Central memory CD8-positive, alpha-beta T cell (primary cell): ENCODE measurements around the gene FIGNL2.

Experiments used
- ATAC-seq: fragments of 150-1000 bp; cut with Tn5 transposase; replicated peaks from 2 replicates; pipeline ENCODE4 v1.10.0; 2022; ENCODE audit warnings: mild to moderate bottlenecking, moderate FRiP score, moderate number of reproducible peaks; ENCODE audit not compliant: poor library complexity, severe bottlenecking; ENCODE audit errors: extremely low read depth
- DNase-seq, 2 donors: peaks; one replicate each; pipeline ENCODE4 v3.0.0; 2021; ENCODE audit warnings: low spot score in 2 of 2
- H3K27ac Mint-ChIP-seq: one replicate; pipeline ENCODE4 v1.8.0; 2022; ENCODE audit warnings: low read depth, mild to moderate bottlenecking, moderate library complexity, mixed read lengths
- H3K27me3 Mint-ChIP-seq: one replicate; pipeline ENCODE4 v1.8.0; 2022; ENCODE audit warnings: mixed read lengths
- H3K36me3 Mint-ChIP-seq: one replicate; pipeline ENCODE4 v1.8.0; 2022; ENCODE audit warnings: mild to moderate bottlenecking, moderate library complexity, mixed read lengths; ENCODE audit not compliant: insufficient read depth
- H3K4me1 Mint-ChIP-seq: one replicate; pipeline ENCODE4 v1.8.0; 2022; ENCODE audit warnings: mixed read lengths
- H3K4me3 Mint-ChIP-seq: one replicate; pipeline ENCODE4 v1.8.0; 2022; ENCODE audit warnings: mild to moderate bottlenecking, moderate library complexity, mixed read lengths
- H3K9me3 Mint-ChIP-seq: one replicate; pipeline ENCODE4 v1.8.0; 2022; ENCODE audit warnings: mixed read lengths

The FIGNL2 gene

DNA sequence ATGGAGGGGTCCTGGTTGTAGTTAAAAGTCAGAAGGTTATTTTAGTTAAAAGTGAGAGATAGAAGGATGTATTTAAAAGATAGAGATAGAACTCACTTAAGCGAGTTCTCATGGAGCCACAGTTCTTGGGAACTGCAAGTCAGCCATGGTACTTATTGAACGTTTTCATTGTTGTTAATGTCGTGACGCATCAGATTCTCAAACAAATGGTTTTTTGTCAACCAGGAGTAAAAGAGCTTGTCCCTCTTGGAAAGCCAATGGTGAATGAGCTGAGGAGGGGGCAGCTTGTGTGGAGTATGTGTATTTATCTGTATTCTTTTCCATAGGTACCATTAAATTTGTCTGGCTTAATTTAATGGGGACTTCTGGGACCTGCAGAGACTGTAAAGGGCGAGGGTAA, 68.6 kb downstream of the FIGNL2 start:
- H3K4me3 Mint-ChIP-seq = no peak overlapping the region
- no peaks in the 10 kb centered on the region for H3K4me1 Mint-ChIP-seq
- ATAC-seq = no peak
- no peak for DNase-seq
- peaks cover 20% of the 10 kb centered on the region for H3K27me3 Mint-ChIP-seq
- H3K27ac Mint-ChIP-seq = no peak overlapping the region
- no peaks in the 10 kb centered on the region for H3K9me3 Mint-ChIP-seq
- H3K36me3 Mint-ChIP-seq = no peaks in the 10 kb centered on the region

DNA sequence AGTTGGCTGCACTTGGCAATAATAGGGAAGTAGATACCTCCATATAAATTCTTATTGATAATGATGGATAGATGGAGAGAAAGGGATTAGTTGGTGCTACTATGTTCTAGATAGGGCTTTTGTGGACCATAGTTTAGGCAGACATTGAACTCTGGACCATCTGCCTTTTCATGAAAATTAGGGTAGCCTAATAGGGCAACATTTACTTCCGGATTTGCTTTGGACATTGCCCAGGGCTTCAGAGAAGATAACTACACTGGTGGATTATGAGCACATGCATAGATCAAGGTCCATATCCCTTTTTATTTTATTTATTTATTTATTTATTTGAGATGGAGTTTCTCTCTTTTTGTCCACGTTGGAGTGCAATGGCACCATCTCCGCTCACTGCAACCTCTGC, 70.5 kb downstream of the FIGNL2 start:
- no peak overlapping the region for H3K27ac Mint-ChIP-seq
- H3K27me3 Mint-ChIP-seq = peaks cover 20% of the 10 kb centered on the region
- no peaks in the 10 kb centered on the region for H3K9me3 Mint-ChIP-seq
- no peak overlapping the region for H3K4me3 Mint-ChIP-seq
- H3K36me3 Mint-ChIP-seq = no peaks in the 10 kb centered on the region
- no peaks in the 10 kb centered on the region for H3K4me1 Mint-ChIP-seq
- DNase-seq (no peak), ATAC-seq (no peak)

GRCh38 chr12:51777457-51777856, 71.1 kb downstream of the FIGNL2 start:
- peaks cover 15% of the 10 kb centered on the region for H3K27me3 Mint-ChIP-seq
- H3K4me1 Mint-ChIP-seq = no peaks in the 10 kb centered on the region
- no peaks in the 10 kb centered on the region for H3K9me3 Mint-ChIP-seq
- H3K4me3 Mint-ChIP-seq = no peak overlapping the region
- DNase-seq = no peak
- no peak for ATAC-seq
- H3K27ac Mint-ChIP-seq = no peak overlapping the region
- H3K36me3 Mint-ChIP-seq = no peaks in the 10 kb centered on the region

DNA sequence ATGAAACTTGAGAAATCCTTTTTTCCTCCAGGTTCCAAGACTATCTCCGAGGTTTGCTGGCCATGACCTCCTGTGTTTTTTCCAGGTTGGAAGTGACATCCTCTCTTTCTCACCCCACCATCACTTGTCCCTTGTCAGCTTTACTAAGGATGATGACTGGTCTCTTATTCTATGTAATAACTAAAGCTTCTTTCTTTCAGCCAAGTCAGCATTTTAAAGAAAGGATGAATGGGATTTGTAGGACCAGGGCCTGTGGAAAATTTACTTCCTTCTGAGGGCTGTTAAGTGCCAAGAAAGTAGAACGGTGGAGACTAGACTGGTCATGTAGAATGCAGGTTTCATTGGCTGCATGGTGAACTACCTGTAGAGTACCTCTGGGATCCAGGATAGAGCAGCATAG, 73.6 kb downstream of the FIGNL2 start:
- Mint-ChIP-seq H3K27me3 (peaks cover 17% of the 10 kb centered on the region), H3K9me3 (no peaks in the 10 kb centered on the region), H3K27ac (no peak overlapping the region), H3K36me3 (no peaks in the 10 kb centered on the region), H3K4me1 (no peaks in the 10 kb centered on the region), H3K4me3 (no peak overlapping the region)
- DNase-seq = no peak
- no peak for ATAC-seq

DNA sequence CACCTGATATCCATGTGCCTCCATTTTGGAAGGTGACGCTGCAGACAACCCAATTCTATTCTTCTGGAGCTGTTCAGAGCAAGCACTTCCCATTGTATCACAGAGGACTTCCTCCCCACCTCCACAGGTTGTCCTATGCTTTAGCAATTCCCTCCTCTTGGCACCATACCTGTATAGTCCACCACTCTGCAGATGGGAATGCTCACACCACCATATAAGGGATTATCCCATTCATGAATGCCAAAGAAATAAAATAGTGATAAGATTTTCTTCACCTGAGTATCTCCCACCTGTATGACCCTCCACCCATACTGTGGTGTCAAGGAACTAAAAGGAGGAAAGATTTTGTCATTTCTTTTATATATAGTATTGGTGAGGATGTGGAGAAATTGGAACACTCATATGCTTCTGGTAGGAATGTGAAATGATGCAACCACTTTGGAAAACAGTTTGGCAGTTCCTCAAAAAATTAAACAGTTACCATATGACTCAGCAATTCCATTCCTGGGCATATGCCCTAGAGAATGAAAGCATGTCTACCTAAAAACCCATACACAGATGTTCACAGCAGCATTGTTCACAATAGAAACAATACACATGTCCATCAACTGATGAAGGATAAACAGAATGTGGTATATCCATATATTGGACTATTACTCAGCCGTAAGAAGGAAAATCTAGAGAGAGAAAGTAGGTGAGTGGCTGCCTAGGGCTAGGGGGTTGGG, 75.2 kb downstream of the FIGNL2 start:
- ATAC-seq (no peak), DNase-seq (no peak)
- no peak overlapping the region for H3K27ac Mint-ChIP-seq
- H3K9me3 Mint-ChIP-seq = no peaks in the 10 kb centered on the region
- peaks cover 17% of the 10 kb centered on the region for H3K27me3 Mint-ChIP-seq
- H3K4me3 Mint-ChIP-seq = no peak overlapping the region
- H3K4me1 Mint-ChIP-seq = no peaks in the 10 kb centered on the region
- H3K36me3 Mint-ChIP-seq = no peaks in the 10 kb centered on the region

DNA sequence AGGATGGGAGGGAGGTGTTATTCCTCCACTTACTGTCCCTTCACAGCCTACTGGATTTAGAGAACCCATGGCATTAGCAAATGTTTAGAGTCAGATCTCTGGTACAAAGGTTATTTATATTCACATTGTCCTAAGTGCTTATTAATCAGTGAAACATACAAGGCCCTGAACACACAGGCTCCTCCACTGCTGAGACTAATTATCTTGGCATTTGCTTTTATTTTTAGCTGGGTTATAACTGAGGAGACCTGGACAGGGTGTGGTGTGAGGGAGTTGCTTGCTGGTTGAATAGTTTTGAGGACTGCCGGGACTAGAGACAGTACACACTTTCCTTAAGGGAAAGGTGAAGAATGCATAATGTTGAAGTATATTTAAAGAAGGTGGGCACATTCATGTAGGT, 77.5 kb downstream of the FIGNL2 start:
- DNase-seq (no peak), ATAC-seq (no peak)
- Mint-ChIP-seq H3K27ac (no peak overlapping the region), H3K4me1 (no peaks in the 10 kb centered on the region), H3K4me3 (no peak overlapping the region), H3K9me3 (no peaks in the 10 kb centered on the region), H3K27me3 (peaks cover 17% of the 10 kb centered on the region), H3K36me3 (peaks cover 1% of the 10 kb centered on the region)
